ENCODE measurements around the gene NUDT6.

Gene NUDT6

DNA sequence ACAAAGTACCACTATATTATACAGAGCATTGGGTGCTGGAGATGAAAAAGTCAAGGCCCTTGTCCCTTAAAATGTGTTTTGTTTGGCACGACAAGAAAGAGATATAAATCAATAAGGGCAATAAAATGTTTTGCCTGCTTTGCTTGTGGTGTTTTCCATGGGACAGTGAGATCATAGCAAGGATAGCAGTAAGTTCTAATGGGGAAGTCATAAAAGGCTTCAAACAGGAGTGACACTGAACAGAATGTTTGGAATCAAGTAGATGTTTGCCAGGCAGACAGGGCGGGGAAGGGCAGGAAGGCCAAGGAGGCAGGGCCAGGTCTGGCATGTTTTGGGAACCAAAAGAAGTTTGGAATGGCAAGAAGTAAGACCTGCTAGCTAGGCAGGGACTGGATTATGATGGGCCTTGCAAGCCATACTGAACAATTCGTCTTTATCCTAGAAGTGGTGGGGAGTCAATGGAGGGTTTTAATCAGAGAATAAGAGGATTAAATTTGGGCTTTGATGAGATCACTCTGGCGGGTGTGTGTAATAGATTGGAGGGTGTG is 79.3 kb downstream of the NUDT6 start:
- H3K4me1 ChIP-seq (ENCODE audit: control insufficient read depth in 2 of 2, insufficient read depth in 2 of 2, low read length in 2 of 2), result no peaks in the 10 kb centered on the region
- no peak overlapping the region for H3K27ac ChIP-seq (ENCODE audit: low read depth in 2 of 2, low read length in 2 of 2)
- no peaks in the 10 kb centered on the region for H3K27me3 ChIP-seq (ENCODE audit: control insufficient read depth in 2 of 2, insufficient read depth in 2 of 2, low read length in 2 of 2)
- H3K9me3 ChIP-seq (ENCODE audit: control insufficient read depth in 2 of 2, low read length in 2 of 2), result no peaks in the 10 kb centered on the region
- no peak overlapping the region for H3K4me3 ChIP-seq (ENCODE audit: low read length in 2 of 2)
- no peaks in the 10 kb centered on the region for H3K36me3 ChIP-seq (ENCODE audit: control insufficient read depth in 2 of 2, insufficient read depth in 2 of 2, low read length in 2 of 2)
- H3K9ac ChIP-seq (ENCODE audit: low read depth in 1 of 2, low read length in 2 of 2), result no peak overlapping the region
